Bronchial epithelial cell (primary cell): ENCODE results near the gene HOTAIR. TPM values are rescaled to one million over a fixed set of nuclear protein-coding genes. Genes with fewer than 3 reads are reported as not detected.
A peak's percentile ranks its signal among the peaks of the same experiment; 100 is the strongest.

Experiments used
- DNase-seq: peaks from one replicate; pipeline ENCODE4 v3.0.0-alpha.2; 2010; ENCODE audit warnings: low read depth
- FAIRE-seq: peaks from 2 replicates; lab custom pipeline; 2011; peaks lifted over from hg19 to GRCh38; lab: Jason Lieb, UNC
- H3K27me3 ChIP-seq: 2 replicates; pipeline ENCODE4 v1.5.1; 2011; ENCODE audit warnings: low read length; ENCODE audit not compliant: control insufficient read depth, insufficient read depth
- H3K36me3 ChIP-seq: 2 replicates; pipeline ENCODE4 v1.5.1; 2011; ENCODE audit warnings: low read length; ENCODE audit not compliant: control insufficient read depth, insufficient read depth
- H3K4me3 ChIP-seq: 2 replicates; pipeline ENCODE4 v1.5.1; 2011; ENCODE audit warnings: mild to moderate bottlenecking, low read depth, low read length, control low read depth
- total RNA-seq: library from RNA; depleted of rRNA; stranded (reverse); fragments of >200 nt; gene quantifications from 2 replicates; pipeline ENCODE4 v1.2.1, GENCODE V29; 2014
- TF ChIP-seq, protein P1 (sequence below): IDR thresholded peaks from 2 replicates; pipeline ENCODE4 v1.5.1; 2011; ENCODE audit warnings: mild to moderate bottlenecking, moderate library complexity, low read length, control low read depth, inconsistent platforms; ENCODE audit not compliant: insufficient read depth, severe bottlenecking

HOTAIR gene
- total RNA-seq, 1 donor from 2014 or later, result not detected

DNA sequence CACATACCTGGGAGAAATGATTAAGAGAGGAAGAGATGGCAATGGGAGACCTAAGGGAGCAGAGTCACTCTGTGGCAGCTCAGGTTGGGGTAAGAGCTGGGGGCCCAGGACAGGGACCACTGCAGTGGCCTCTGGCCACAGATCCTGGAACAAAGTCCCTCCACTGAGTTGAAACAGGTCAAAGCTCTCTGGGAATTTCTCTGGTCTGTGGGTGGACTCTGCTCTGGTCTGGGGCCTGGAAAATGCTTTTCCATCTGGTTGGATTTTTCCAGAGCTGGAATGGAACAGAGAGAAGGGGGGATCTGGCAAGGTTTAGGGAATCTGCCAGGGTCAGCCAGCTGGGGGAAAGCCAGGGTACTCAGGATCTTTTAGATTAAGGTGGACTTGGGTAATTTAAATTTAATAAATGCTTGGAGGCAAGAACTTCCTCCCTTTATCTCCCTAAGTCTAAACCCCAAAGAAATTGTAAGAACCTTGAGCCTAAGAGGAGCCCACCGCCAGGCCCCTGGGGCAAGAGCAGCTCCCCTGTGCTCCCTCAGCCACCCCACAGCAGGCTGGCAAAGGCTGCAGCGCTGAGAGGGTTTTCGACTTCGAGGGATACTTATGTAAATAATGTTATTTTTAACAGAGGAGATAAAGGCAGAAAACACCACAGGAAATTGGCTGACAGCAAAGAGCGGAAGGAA lies 13.9 kb upstream of the HOTAIR start:
- no peak overlapping the region for H3K4me3 ChIP-seq
- H3K36me3 ChIP-seq, result no peaks in the 10 kb centered on the region
- DNase-seq, result no peak
- no peak for FAIRE-seq
- peaks cover 86% of the 10 kb centered on the region for H3K27me3 ChIP-seq
- TF ChIP-seq, protein P1, sequence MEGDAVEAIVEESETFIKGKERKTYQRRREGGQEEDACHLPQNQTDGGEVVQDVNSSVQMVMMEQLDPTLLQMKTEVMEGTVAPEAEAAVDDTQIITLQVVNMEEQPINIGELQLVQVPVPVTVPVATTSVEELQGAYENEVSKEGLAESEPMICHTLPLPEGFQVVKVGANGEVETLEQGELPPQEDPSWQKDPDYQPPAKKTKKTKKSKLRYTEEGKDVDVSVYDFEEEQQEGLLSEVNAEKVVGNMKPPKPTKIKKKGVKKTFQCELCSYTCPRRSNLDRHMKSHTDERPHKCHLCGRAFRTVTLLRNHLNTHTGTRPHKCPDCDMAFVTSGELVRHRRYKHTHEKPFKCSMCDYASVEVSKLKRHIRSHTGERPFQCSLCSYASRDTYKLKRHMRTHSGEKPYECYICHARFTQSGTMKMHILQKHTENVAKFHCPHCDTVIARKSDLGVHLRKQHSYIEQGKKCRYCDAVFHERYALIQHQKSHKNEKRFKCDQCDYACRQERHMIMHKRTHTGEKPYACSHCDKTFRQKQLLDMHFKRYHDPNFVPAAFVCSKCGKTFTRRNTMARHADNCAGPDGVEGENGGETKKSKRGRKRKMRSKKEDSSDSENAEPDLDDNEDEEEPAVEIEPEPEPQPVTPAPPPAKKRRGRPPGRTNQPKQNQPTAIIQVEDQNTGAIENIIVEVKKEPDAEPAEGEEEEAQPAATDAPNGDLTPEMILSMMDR, result no peak

DNA sequence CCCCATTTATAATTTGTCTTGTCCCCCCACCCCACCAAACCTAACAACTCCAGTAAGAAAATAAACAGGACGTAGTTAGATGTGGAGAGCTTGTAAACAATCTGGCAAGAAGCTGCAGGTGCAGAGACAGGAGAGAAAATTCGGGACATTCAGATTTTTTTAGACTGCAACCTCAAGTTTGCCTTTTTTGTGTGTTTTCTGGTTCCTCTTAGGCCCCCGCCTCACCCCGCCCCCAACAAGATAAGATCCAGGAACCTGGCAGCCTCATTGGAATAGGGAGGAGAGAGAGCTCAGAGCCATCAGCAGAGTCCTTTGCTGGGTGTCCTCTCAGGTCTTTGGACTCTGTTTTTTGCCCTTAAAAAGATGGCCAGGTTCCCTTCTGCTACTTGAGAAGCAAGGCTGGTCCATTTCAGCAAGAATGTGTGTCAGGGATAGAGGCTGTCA lies 13.1 kb upstream of the HOTAIR start:
- Histone ChIP-seq H3K4me3 (no peak overlapping the region), H3K27me3 (peaks cover 86% of the 10 kb centered on the region), H3K36me3 (no peaks in the 10 kb centered on the region)
- TF ChIP-seq, protein P1, result no peak
- DNase-seq (no peak), FAIRE-seq (peak; percentile 13)

DNA sequence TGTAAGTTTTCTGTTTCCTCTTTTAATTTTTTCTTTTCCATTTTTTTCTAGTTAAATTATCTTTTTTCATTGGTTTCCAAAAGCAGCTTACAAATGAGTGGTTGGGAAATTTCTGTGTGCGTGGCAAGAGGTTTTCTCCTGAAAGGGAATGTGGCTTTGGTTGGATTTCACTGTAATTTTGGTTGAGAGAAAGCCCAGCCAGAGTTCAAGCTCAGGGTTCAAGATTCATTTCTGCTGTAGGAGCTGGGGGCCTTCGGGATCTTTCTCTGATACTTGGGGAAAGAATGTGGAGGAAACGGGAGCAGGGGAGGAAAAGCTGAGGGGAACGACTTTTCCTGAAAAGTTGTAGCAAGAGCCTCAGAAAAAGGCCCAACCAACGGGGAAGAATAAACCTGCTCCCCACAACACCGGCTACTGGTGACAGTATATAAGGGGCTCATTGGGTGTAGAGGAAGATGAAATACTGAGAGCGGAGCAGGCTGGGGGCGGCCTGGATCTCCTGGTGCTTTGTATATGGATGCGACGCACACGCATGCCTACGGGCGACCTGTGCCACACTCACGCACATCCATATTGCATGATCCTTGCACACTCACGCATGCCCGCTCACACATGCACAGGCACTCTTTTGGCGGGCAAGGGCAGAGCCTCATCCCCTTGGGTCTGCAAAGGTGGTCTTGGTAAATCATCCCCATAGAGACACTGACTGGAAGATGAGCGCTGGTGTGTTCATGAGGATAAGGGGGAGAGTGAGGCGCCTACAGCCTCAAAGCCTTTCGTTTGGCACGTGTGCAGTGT lies 12.1 kb upstream of the HOTAIR start:
- no peak for DNase-seq
- no peaks in the 10 kb centered on the region for H3K36me3 ChIP-seq
- H3K4me3 ChIP-seq, result no peak overlapping the region
- H3K27me3 ChIP-seq, result peaks cover 88% of the 10 kb centered on the region
- no peak for FAIRE-seq
- TF ChIP-seq, protein P1, result no peak

DNA sequence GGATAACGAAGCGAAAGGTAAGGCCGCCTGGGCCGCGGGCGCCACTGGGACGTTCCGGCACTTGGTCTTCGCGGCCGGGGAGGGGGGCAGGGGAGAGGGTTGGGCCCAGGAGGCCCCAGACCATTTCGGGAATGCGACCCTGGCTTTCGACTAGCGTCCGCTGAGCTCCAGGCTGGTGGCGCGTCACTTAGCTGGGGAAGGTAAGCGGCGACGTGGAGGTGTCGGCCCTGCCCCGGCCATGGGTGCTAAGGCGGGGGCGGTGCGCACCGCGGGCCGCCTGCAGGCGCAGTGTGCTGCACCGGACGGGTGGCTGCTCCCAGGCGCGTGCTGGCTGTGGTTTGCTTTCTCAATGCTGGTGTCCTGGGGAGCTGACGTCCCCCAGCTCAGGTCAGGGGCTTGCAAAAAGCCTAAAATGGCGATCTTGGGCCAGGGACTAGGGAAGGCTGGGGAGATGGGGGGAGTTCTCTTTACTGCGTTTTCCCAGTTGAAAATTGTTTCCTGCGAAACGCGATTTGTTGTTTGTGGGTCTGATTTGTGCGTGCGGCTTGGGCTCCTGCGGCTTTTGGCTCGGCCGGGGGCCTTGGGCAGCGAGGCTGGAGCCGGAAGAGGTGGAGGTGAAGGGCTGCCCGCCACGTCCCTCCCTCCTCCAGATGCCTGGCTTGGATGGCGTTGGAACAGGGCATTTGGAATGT lies 11.4 kb upstream of the HOTAIR start:
- no peaks in the 10 kb centered on the region for H3K36me3 ChIP-seq
- FAIRE-seq, result no peak
- H3K27me3 ChIP-seq, result peaks cover 87% of the 10 kb centered on the region
- TF ChIP-seq, protein P1, result no peak
- DNase-seq, result no peak
- H3K4me3 ChIP-seq, result no peak overlapping the region

DNA sequence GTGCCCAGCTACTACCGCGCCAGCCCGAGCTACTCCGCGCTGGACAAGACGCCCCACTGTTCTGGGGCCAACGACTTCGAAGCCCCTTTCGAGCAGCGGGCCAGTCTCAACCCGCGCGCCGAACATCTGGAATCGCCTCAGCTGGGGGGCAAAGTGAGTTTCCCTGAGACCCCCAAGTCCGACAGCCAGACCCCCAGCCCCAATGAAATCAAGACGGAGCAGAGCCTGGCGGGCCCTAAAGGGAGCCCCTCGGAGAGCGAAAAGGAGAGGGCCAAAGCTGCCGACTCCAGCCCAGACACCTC lies 10.9 kb upstream of the HOTAIR start:
- peaks cover 86% of the 10 kb centered on the region for H3K27me3 ChIP-seq
- DNase-seq (no peak), FAIRE-seq (no peak)
- TF ChIP-seq, protein P1, result no peak
- H3K4me3 ChIP-seq, result no peak overlapping the region
- H3K36me3 ChIP-seq, result no peaks in the 10 kb centered on the region
